Stimulated activated CD4-positive, alpha-beta T cell treated with anti-CD3 and anti-CD28 coated beads, Interleukin-4, amount 100 ng/mL, for 24 hours (primary cell): ENCODE data around the gene MRPS16.

Experiments
- DNase-seq: peaks from one replicate; pipeline ENCODE4 v3.0.0-alpha.2; 2020

Gene MRPS16

GRCh38 chr10:73238990-73239566, 13.4 kb downstream of the MRPS16 start:
- DNase-seq = no peak

DNA sequence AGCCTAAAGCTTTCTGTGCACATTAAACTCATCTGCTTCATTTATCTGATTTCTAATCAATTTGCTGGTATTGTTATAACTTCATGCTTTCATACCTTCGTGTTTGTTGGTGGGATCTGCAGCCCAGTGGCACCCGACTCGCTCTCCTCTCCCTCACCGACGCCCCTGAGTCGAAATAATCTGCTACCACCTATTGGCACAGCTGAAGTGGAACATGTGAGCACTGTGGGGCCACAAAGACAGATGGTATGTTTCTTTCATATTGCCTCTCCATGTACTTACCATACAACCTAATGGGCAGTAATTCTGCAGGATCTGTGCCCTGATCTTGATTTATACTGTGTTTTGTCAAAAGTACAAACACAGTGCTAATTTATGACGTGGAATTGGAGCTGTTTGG, 17.7 kb downstream of the MRPS16 start:
- DNase-seq = no peak

DNA sequence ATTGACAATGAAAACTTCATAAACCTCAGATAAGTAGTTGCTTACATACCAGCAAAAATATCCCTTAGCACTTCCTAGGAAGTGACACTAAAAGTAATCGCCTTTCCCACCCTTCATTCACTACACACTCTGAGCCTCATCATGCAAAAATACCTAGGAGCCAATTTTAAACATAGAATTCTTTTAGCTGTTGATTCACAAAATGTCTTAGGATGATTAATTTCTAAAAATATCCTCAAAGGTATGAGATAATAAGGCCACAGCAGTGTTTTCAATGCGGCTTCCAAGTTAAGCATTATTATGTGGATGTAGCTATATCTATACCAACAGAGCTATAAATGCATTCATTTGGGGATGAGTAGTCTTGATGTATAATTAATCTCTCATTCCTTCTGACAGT, 18.6 kb downstream of the MRPS16 start:
- no peak for DNase-seq

- no peak for DNase-seq
Measured at GRCh38 chr10:73232887-73233286, 19.6 kb downstream of the MRPS16 start.

DNA sequence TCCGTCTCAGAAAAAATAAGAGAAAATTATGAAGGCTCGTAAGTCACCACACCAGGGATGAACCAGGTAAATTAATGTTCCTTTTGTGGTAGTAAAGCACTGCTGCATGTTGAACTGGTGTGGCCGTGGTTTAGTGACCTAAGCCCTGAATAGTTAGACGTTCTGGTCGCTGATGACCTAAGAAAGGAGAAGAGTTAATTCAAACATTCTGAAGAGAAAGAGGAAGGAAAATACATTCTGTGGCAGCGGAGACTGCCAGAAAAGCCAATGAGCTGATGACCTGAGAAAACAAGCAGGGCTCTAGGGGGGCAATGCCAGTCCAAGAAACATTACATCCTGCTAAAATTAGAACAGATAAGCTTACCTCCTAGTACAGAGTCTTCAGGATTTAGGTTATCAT, 22.9 kb downstream of the MRPS16 start:
- no peak for DNase-seq

- no peak for DNase-seq
Measured at GRCh38 chr10:73228247-73228646, 24.2 kb downstream of the MRPS16 start.

DNA sequence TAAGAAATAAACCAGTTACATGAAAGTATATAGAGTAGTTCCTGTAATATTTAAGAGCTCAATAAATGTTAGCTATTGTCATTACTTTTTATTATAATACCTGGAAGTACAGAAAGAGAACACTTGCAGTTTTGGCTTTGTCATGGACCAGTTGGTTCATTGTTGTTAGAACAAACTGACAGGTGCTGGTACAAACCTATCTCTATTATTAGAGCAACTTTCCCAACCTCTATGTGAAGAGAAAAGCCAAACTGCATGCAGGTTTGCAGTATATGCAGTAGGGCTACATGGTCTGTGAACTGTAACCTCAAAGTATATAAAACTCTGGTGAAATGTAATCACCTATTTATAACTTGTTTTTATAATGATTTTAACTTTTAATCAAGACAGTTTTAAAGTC, 25.8 kb downstream of the MRPS16 start:
- DNase-seq = no peak

DNA sequence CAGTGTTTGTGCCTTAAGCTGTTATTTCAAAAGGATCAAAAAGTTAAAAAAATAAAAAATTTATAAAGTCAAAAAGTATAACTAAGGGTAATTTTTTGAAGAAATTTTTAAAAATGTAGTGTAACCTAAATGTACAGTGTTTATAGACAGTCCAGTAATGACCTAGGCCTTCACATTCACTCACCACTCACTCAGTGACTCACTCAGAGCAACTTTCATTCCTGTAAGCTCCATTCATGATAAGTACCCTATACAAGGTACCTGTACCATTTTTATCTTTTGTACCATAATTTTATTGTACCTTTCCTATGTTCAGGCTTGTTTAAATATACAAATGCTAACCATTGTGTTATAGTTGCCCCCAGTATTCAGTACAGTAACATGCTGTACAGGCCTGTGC, 26.9 kb downstream of the MRPS16 start:
- DNase-seq = no peak

GRCh38 chr10:73220989-73221388, 31.5 kb downstream of the MRPS16 start:
- DNase-seq = no peak

GRCh38 chr10:73219384-73219783, 33.1 kb downstream of the MRPS16 start:
- no peak for DNase-seq

GRCh38 chr10:73218431-73219191, 33.8 kb downstream of the MRPS16 start:
- DNase-seq = no peak

DNA sequence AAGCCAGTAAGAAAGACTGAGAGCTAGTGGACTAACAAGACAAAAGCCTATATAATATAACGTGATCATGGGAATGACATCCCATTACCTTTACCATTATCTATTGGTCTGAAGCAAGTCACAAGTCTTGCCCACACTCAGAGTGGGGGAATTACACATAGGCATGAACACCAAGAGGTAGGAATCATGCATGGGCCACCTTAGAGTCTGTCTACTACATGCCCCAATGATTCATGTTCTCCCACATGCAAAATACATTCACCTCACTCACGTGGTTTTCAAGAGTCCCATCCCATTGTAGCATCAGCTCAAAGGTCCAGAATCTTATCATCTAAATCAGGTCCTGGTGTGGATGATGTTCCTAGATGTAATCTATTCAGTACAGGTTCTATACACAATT, 34.8 kb downstream of the MRPS16 start:
- no peak for DNase-seq

DNA sequence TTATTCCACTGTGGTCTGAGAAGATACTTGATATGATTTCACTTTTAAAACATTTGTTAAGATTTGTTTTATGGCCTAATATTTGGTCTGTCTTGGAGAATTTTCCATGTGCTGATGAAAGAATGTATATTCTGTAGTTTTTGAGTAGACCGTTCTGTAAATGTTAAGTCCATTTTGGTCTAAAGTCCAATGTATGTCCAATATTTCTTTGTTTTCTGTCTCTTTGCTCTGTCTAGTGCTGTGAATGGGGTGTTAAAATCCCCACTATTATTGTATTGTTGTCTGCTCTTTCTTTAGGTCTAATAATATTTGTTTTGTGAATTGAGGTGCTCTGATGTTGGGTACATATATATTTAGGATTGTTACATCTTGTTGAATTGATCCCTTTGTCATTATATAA, 36.7 kb downstream of the MRPS16 start:
- no peak for DNase-seq

DNA sequence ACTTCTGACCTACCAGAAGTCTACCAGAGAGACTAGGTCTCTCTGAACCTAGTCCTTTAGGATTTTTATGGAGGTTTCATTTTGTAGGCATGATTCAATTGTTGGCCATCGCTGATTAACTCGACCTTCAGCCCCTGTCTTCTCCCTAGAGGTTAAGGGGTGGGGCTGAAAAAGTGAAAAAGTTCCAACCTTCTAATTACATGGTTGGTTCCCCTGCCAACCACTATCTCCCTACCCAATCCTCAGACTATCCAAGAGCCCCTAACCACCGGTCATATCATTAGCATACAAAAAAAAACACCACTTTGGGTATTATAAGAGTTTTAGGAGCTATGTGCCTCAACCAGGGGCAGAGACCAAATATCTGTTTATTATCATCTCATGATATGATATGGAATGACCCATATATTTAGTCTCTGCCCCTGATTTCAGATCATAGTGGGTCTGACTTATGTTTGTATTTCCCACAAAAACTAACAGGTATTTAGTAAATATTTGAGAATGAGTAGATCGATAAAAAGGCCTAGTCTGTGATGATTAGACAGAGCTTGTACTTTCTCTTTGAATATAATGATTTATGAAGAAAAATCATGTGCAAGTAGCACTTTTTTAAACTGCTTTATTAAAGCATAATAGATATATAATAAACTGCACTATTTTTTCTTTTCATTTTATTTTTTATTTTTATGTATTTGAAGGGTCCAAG, 41.2 kb downstream of the MRPS16 start:
- no peak for DNase-seq

GRCh38 chr10:73210395-73211105, 41.9 kb downstream of the MRPS16 start:
- DNase-seq = no peak

- no peak for DNase-seq
Measured at GRCh38 chr10:73209705-73210104, 42.7 kb downstream of the MRPS16 start.

GRCh38 chr10:73207883-73208282, 44.6 kb downstream of the MRPS16 start:
- DNase-seq = no peak

- DNase-seq = no peak
Measured at GRCh38 chr10:73206385-73206784, 46.1 kb downstream of the MRPS16 start.

DNA sequence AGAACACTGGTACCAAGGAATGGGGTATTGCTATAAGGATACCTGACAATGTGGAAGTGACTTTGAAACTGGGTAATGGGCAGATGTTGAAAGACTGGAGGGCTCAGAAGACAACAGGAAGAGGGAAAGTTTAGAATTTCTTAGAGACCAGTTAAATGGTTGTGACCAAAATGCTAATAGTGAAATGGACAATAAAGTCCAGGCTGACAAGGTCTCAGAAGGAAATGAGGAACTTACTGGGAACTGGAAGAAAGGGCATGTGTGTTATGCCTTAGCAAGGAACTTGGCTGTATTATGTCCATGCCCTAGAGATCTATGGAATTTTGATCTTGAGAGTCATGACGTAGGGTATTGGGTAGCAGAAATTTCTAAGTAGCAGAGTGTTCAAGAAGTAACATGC, 46.6 kb downstream of the MRPS16 start:
- no peak for DNase-seq

- no peak for DNase-seq
Measured at GRCh38 chr10:73205081-73205480, 47.4 kb downstream of the MRPS16 start.
